ENCODE data around the gene PI4KB. TPM values are rescaled to one million over a fixed set of nuclear protein-coding genes. Genes with fewer than 3 reads are reported as not detected.

PI4KB gene
- total RNA-seq, 1 experiment from 2014 or later: 52.7 TPM

- TF ChIP-seq CTCF (IDR thresholded peaks at IDR 0.05; ENCODE audit: insufficient read depth in 1 of 2, low read depth in 1 of 2, low read length in 1 of 2, severe bottlenecking in 1 of 2, unreplicated experiment in 1 of 2): no peak
- peaks cover 3% of the 10 kb centered on the region for H3K4me1 Mint-ChIP-seq (ENCODE audit: low read depth, unreplicated experiment)
- intact Hi-C loops (cut with micrococcal nuclease; ENCODE audit: unreplicated experiment): no loop called here
- H3K27ac Mint-ChIP-seq (ENCODE audit: unreplicated experiment): peak overlapping the region; percentile 98
- POLR2A ChIA-PET: interaction anchor here (1.4 to 1.6 kb wide), 2 partner anchors 26 to 66 kb away, joined by 6 to 19 read pairs; partner anchors contain the start of genes VPS72 and ZNF687
- CTCF ChIA-PET: interaction anchor here (0.6 to 1.3 kb wide), 3 partner anchors 27 to 85 kb away, joined by 3 read pairs; partner anchors contain the start of gene ZNF687
- H3K9me3 Mint-ChIP-seq (ENCODE audit: unreplicated experiment): no peaks in the 10 kb centered on the region
- no peak for DNase-seq
- Histone ChIP-seq H3K4me3 (ENCODE audit: low read depth, low read length) (peak overlapping the region; percentile 76), H3K27me3 (replicated peaks; ENCODE audit: control insufficient read depth, insufficient read depth, low read length) (no peaks in the 10 kb centered on the region), H3K4me1 (no peaks in the 10 kb centered on the region; the same call in 1 of the 2 replicates), H3K9me3 (no peaks in the 10 kb centered on the region), H3K36me3 (ENCODE audit: control insufficient read depth, insufficient read depth, low read length) (no peaks in the 10 kb centered on the region; the same call in 1 of the 2 replicates)
- H3K4me3 Mint-ChIP-seq (ENCODE audit: unreplicated experiment): peak overlapping the region; percentile 91
- BruUV-seq (replicated peaks): no TSS peak
- peaks cover 49% of the 10 kb centered on the region for H3K36me3 Mint-ChIP-seq (ENCODE audit: insufficient read depth, unreplicated experiment)
- H3K27me3 Mint-ChIP-seq (ENCODE audit: insufficient read depth, unreplicated experiment): peaks cover 3% of the 10 kb centered on the region
Measured at GRCh38 chr1:151255381-151255780, 71.8 kb downstream of the PI4KB start.

GRCh38 chr1:151254217-151255213 is 72.7 kb downstream of the PI4KB start, which contains the start of gene PSMD4:
Gene PSMD4, plus strand, starts transcription at chr1:151254734. Its CDS starts 49 bp downstream, at chr1:151254783.
- CTCF ChIA-PET: interaction anchor here (0.6 to 1.3 kb wide), 9 partner anchors 28 to 267 kb away, joined by 3 to 5 read pairs (median 4); partner anchors contain the start of gene ZNF687
- Histone ChIP-seq H3K36me3 (ENCODE audit: control insufficient read depth, insufficient read depth, low read length) (no peaks in the 10 kb centered on the region; the same call in 1 of the 2 replicates), H3K9me3 (no peaks in the 10 kb centered on the region), H3K4me3 (ENCODE audit: low read depth, low read length) (peak within 1 kb of the TSS; percentile 76), H3K27me3 (replicated peaks; ENCODE audit: control insufficient read depth, insufficient read depth, low read length) (no peaks in the 10 kb centered on the region), H3K4me1 (peaks cover 4% of the 10 kb centered on the region; the same call in 1 of the 2 replicates)
- Mint-ChIP-seq H3K4me3 (ENCODE audit: unreplicated experiment) (peak within 1 kb of the TSS; percentile 91), H3K27ac (ENCODE audit: unreplicated experiment) (peak within 1 kb of the TSS; percentile 98), H3K9me3 (ENCODE audit: unreplicated experiment) (no peaks in the 10 kb centered on the region), H3K27me3 (ENCODE audit: insufficient read depth, unreplicated experiment) (peaks cover 3% of the 10 kb centered on the region), H3K36me3 (ENCODE audit: insufficient read depth, unreplicated experiment) (peaks cover 52% of the 10 kb centered on the region), H3K4me1 (ENCODE audit: low read depth, unreplicated experiment) (peaks cover 10% of the 10 kb centered on the region)
- TSS peak; percentile 74 for BruUV-seq (replicated peaks)
- POLR2A ChIA-PET: interaction anchor here (0.6 to 1.6 kb wide), 9 partner anchors 10 to 372 kb away, joined by 3 to 19 read pairs (median 3); partner anchors contain the start of genes LYSMD1, PI4KB, SCNM1 and VPS72
- intact Hi-C loops (cut with micrococcal nuclease; ENCODE audit: unreplicated experiment): loop anchor here (1.0 kb wide), 1 partner anchor 27 kb away; no protein-coding TSS in a partner anchor
- DNase-seq: peak; percentile 96 to 97
- no peak for TF ChIP-seq CTCF (IDR thresholded peaks at IDR 0.05; ENCODE audit: insufficient read depth in 1 of 2, low read depth in 1 of 2, low read length in 1 of 2, severe bottlenecking in 1 of 2, unreplicated experiment in 1 of 2)

Data from Caco-2 (cell line).